SU-DHL-6 (cell line): ENCODE measurements around the gene PCAT7.

Experiments used
- H2AFZ ChIP-seq: fragments of 200-600 bp; sonication (generic); 2 replicates; pipeline ENCODE4 v1.6.1; 2014; ENCODE audit warnings: low read depth, mild to moderate bottlenecking, moderate library complexity, mixed read lengths, antibody characterized with exemption, low read length; ENCODE audit not compliant: severe bottlenecking
- H3F3A ChIP-seq: fragments of 200-600 bp; shearing (Covaris generic); 2 replicates; pipeline ENCODE4 v1.6.0; 2016; ENCODE audit warnings: antibody characterized with exemption, mild to moderate bottlenecking; ENCODE audit not compliant: insufficient read depth
- H3K27ac ChIP-seq: fragments of 200-600 bp; sonication (generic); 2 replicates; pipeline ENCODE4 v1.5.1; 2016; ENCODE audit warnings: low read depth, mild to moderate bottlenecking, low read length, moderate library complexity, mixed read lengths
- H3K27me3 ChIP-seq: fragments of 200-600 bp; sonication (generic), shearing (Covaris generic); 2 replicates; pipeline ENCODE4 v1.6.0; 2014; ENCODE audit warnings: mild to moderate bottlenecking, low read length
- H3K36me3 ChIP-seq: fragments of 200-600 bp; sonication (generic); 2 replicates; pipeline ENCODE4 v1.6.1; 2014; ENCODE audit warnings: mild to moderate bottlenecking, low read length, mixed read lengths
- H3K4me2 ChIP-seq: fragments of 300-600, 200-600 bp; shearing (Covaris generic), sonication (generic); 2 replicates; pipeline ENCODE4 v1.6.0; 2014; ENCODE audit warnings: low read length, low read depth, mild to moderate bottlenecking; ENCODE audit not compliant: poor library complexity, severe bottlenecking
- H3K4me3 ChIP-seq: fragments of 200-600 bp; sonication (generic); 2 replicates; pipeline ENCODE4 v1.5.1; 2014; ENCODE audit warnings: antibody characterized with exemption, low read length, mild to moderate bottlenecking, mixed read lengths; ENCODE audit not compliant: insufficient read depth, poor library complexity, severe bottlenecking
- H3K79me2 ChIP-seq: fragments of 200-600 bp; sonication (generic); 2 replicates; pipeline ENCODE4 v1.6.1; 2014; ENCODE audit warnings: mild to moderate bottlenecking, low read length, moderate library complexity; ENCODE audit not compliant: insufficient read depth
- H3K9ac ChIP-seq: fragments of 200-600 bp; sonication (generic); 2 replicates; pipeline ENCODE4 v1.7.0; 2014; ENCODE audit warnings: mild to moderate bottlenecking, low read length
- H3K9me2 ChIP-seq: fragments of 200-600 bp; sonication (generic); replicated peaks from 2 replicates; pipeline ENCODE4 v1.6.1; 2014; ENCODE audit warnings: low read length; ENCODE audit not compliant: insufficient read depth
- H3K9me3 ChIP-seq: fragments of 200-600 bp; sonication (generic); 2 replicates; pipeline ENCODE4 v1.6.1; 2014; ENCODE audit warnings: low read length, mixed read lengths; ENCODE audit not compliant: insufficient read depth
- H4K20me1 ChIP-seq: fragments of 200-600 bp; sonication (generic); 2 replicates; pipeline ENCODE4 v1.6.1; 2014; ENCODE audit warnings: low read depth, mild to moderate bottlenecking, antibody characterized with exemption, low read length, moderate library complexity, mixed read lengths
- CTCF ChIP-seq: fragments of 200-600 bp; sonication (generic); IDR thresholded peaks from one replicate; pipeline ENCODE4 v1.5.1; 2017; ENCODE audit warnings: antibody characterized with exemption, mild to moderate bottlenecking, low read length, moderate library complexity; ENCODE audit not compliant: insufficient read depth, poor library complexity, severe bottlenecking
- EZH2phosphoT487 ChIP-seq: fragments of 200-600 bp; sonication (generic), shearing (Covaris generic); conservative IDR thresholded peaks from 2 replicates; pipeline ENCODE4 v1.6.1; 2018; ENCODE audit warnings: mild to moderate bottlenecking, antibody characterized with exemption, low read length, moderate library complexity, mixed read lengths

Gene PCAT7

GRCh38 chr9:94526951-94527350 lies 27.9 kb upstream of the PCAT7 start:
- Histone ChIP-seq H3K4me2 (no peak overlapping the region), H3K27ac (no peak overlapping the region)

GRCh38 chr9:94528886-94529285 lies 26.0 kb upstream of the PCAT7 start:
- H3K9ac ChIP-seq = no peak overlapping the region
- no peaks in the 10 kb centered on the region for H3K27me3 ChIP-seq
- H2AFZ ChIP-seq = no peak overlapping the region
- no peak overlapping the region for H3K4me2 ChIP-seq
- H3F3A ChIP-seq = no peaks in the 10 kb centered on the region
- no peak overlapping the region for H3K4me3 ChIP-seq
- no peaks in the 10 kb centered on the region for H3K9me2 ChIP-seq
- H4K20me1 ChIP-seq = no peaks in the 10 kb centered on the region
- TF ChIP-seq EZH2phosphoT487 = no peak
- TF ChIP-seq CTCF = no peak
- H3K9me3 ChIP-seq = no peaks in the 10 kb centered on the region
- H3K79me2 ChIP-seq = no peaks in the 10 kb centered on the region
- H3K27ac ChIP-seq = no peak overlapping the region
- H3K36me3 ChIP-seq = no peaks in the 10 kb centered on the region

More at GRCh38 chr9:94526951-94527350, 27.9 kb upstream of the PCAT7 start:
- no peak for TF ChIP-seq CTCF
- TF ChIP-seq EZH2phosphoT487 = no peak
- no peaks in the 10 kb centered on the region for H3K9me2 ChIP-seq
- no peak overlapping the region for H3K9ac ChIP-seq
- H2AFZ ChIP-seq = no peak overlapping the region
- H3K9me3 ChIP-seq = no peaks in the 10 kb centered on the region
- H4K20me1 ChIP-seq = no peaks in the 10 kb centered on the region
- no peaks in the 10 kb centered on the region for H3F3A ChIP-seq
- H3K27me3 ChIP-seq = no peaks in the 10 kb centered on the region
- H3K36me3 ChIP-seq = no peaks in the 10 kb centered on the region
- H3K4me3 ChIP-seq = no peak overlapping the region
- no peaks in the 10 kb centered on the region for H3K79me2 ChIP-seq

- H3K9me2 ChIP-seq = no peaks in the 10 kb centered on the region
- H2AFZ ChIP-seq = no peak overlapping the region
- H3K4me2 ChIP-seq = no peak overlapping the region
- no peak overlapping the region for H3K4me3 ChIP-seq
- no peaks in the 10 kb centered on the region for H4K20me1 ChIP-seq
- H3K9ac ChIP-seq = no peak overlapping the region
- H3K79me2 ChIP-seq = no peaks in the 10 kb centered on the region
- H3K27ac ChIP-seq = no peak overlapping the region
- no peaks in the 10 kb centered on the region for H3F3A ChIP-seq
- no peaks in the 10 kb centered on the region for H3K9me3 ChIP-seq
- TF ChIP-seq EZH2phosphoT487 = no peak
- no peak for TF ChIP-seq CTCF
- H3K27me3 ChIP-seq = no peaks in the 10 kb centered on the region
- no peaks in the 10 kb centered on the region for H3K36me3 ChIP-seq
Measured at GRCh38 chr9:94533155-94533554, 21.7 kb upstream of the PCAT7 start.

DNA sequence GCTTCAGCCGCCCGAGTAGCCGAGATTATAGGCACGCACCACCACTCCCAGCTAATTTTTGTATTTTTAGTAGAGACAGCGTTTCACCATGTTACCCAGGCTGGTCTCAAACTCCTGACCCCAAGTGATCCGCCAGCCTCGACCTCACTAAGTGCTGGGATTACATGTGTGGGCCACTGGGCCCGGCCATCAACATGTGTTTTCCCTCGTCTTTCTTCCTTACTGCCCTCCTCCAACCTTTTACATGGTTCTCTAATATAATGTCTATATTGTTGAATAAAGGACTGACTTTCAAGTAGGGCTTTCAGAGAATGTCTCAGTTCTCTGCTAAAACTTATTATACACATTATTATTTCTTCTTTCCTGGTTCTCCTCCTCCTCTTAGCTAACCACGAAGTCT lies 21.3 kb upstream of the PCAT7 start:
- no peaks in the 10 kb centered on the region for H3K9me2 ChIP-seq
- no peaks in the 10 kb centered on the region for H3K79me2 ChIP-seq
- H3K9ac ChIP-seq = no peak overlapping the region
- H3K27me3 ChIP-seq = no peaks in the 10 kb centered on the region
- H2AFZ ChIP-seq = no peak overlapping the region
- no peak overlapping the region for H3K4me2 ChIP-seq
- no peak overlapping the region for H3K27ac ChIP-seq
- H4K20me1 ChIP-seq = no peaks in the 10 kb centered on the region
- no peaks in the 10 kb centered on the region for H3K9me3 ChIP-seq
- H3K36me3 ChIP-seq = no peaks in the 10 kb centered on the region
- no peak for TF ChIP-seq EZH2phosphoT487
- TF ChIP-seq CTCF = no peak
- no peak overlapping the region for H3K4me3 ChIP-seq
- no peaks in the 10 kb centered on the region for H3F3A ChIP-seq
